ENCODE data around the gene MECP2.

Gene MECP2

DNA sequence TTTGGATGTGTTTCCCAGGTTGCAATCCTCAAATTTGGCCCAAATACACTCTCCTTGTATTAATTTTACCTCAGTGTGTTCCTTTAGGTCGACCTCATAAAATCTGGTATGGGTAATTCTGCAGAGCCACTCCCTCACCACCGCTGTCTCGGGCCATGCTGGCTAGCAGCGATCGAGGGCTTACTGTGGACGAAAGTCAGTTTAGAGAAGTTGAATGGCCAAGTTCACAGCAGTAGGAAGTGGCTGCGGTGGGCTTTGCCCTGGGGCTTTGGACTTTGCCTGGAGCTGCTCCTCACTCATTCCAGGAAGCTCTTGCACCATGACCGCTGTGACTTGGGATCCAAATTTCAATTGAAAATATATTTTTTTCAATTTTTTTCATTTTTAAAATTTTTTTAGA lies 105.3 kb downstream of the MECP2 start:
- TF ChIP-seq, protein P1, sequence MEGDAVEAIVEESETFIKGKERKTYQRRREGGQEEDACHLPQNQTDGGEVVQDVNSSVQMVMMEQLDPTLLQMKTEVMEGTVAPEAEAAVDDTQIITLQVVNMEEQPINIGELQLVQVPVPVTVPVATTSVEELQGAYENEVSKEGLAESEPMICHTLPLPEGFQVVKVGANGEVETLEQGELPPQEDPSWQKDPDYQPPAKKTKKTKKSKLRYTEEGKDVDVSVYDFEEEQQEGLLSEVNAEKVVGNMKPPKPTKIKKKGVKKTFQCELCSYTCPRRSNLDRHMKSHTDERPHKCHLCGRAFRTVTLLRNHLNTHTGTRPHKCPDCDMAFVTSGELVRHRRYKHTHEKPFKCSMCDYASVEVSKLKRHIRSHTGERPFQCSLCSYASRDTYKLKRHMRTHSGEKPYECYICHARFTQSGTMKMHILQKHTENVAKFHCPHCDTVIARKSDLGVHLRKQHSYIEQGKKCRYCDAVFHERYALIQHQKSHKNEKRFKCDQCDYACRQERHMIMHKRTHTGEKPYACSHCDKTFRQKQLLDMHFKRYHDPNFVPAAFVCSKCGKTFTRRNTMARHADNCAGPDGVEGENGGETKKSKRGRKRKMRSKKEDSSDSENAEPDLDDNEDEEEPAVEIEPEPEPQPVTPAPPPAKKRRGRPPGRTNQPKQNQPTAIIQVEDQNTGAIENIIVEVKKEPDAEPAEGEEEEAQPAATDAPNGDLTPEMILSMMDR (IDR thresholded peaks at IDR 0.05; ENCODE audit: low read depth, low read length, missing control alignments), result no peak
- no peak overlapping the region for H3K4me3 ChIP-seq (replicated peaks; ENCODE audit: low read depth, low read length)
- DNase-seq (ENCODE audit: extremely low read depth, low read depth), result no peak

DNA sequence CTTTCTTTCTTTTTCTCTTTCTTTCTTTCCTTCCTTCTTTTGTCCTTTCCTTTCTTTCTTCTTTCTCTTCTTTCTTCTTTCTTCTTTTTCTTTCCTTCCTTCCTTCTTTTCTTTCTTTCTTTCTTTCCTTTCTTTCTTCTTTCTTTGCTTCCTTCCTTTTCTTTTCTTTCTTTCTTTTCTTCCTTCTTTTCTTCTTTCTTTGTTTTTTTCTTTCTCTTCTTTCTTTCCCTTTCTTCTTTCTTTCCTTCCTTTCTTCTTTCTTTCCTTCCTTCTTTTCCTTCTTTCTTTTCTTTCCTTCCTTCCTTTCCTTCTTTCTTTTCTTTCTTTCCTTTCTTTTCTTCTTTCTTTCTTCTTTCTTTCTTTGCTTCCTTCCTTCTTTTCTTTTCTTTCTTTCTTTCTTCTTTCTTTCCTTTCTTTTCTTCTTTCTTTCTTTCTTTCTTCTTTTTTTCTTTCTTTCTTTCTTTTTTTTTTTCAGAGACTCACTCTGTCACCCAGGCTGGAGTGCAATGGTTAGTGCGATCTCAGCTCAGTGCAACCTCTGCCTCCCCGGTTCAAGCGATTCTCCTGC lies 106.4 kb downstream of the MECP2 start:
- DNase-seq (ENCODE audit: extremely low read depth, low read depth), result no peak
- TF ChIP-seq, protein P1 (IDR thresholded peaks at IDR 0.05; ENCODE audit: low read depth, low read length, missing control alignments), result no peak
- H3K4me3 ChIP-seq (replicated peaks; ENCODE audit: low read depth, low read length), result no peak overlapping the region

DNA sequence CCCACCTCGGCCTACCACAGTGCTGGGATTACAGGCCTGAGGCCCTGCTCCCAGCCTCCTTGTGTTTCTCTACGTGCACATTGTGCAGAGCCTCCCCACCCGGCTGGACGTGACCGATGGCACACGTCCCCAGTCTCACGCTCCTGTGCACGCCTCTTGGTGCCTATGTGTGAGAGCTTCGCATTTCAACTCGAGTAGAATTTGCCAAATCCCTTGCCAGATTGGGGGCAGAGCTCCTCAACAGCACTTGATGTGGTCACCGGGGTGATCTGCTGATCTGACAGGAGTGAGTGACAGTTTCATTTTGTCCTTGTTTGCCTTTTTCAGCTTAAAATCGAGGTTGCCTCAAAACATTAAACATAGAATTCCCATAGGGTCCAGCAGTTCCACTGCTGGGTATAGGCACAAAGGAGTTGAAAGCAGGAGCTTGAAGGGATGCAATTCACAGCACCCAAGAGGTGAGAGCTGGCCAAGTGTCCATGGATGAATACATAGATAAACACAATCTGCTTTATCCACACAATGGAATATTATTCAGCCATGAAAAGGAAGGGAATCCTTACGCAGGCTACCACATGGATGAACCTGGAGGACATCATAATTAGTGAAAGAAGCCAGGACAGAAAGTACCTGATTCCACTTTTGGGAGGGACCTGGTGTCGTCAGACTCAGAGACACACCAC lies 107.4 kb downstream of the MECP2 start:
- TF ChIP-seq, protein P1 (IDR thresholded peaks at IDR 0.05; ENCODE audit: low read depth, low read length, missing control alignments), result no peak
- DNase-seq (ENCODE audit: extremely low read depth, low read depth), result no peak
- no peak overlapping the region for H3K4me3 ChIP-seq (replicated peaks; ENCODE audit: low read depth, low read length)

DNA sequence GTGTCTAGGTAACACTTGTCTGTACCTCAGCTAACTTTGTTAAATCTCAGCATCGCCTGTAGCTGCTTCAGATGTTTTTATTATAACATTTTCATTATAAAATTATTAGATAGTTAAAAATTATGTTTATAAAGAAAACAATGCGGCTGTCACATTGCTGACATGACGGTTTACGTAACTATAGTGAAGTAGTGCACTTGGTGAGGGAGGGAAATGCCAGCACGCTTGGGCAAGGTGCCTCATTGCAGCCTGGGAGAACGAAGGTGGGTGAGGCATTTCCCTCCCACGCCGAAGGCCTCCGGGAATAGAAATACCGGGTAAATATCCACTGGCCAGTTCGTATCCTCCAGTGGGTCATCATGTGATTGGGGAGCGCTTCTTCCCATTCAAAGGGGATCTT lies 109.0 kb downstream of the MECP2 start:
- TF ChIP-seq, protein P1 (IDR thresholded peaks at IDR 0.05; ENCODE audit: low read depth, low read length, missing control alignments), result no peak
- no peak overlapping the region for H3K4me3 ChIP-seq (replicated peaks; ENCODE audit: low read depth, low read length)
- DNase-seq (ENCODE audit: extremely low read depth, low read depth), result no peak

DNA sequence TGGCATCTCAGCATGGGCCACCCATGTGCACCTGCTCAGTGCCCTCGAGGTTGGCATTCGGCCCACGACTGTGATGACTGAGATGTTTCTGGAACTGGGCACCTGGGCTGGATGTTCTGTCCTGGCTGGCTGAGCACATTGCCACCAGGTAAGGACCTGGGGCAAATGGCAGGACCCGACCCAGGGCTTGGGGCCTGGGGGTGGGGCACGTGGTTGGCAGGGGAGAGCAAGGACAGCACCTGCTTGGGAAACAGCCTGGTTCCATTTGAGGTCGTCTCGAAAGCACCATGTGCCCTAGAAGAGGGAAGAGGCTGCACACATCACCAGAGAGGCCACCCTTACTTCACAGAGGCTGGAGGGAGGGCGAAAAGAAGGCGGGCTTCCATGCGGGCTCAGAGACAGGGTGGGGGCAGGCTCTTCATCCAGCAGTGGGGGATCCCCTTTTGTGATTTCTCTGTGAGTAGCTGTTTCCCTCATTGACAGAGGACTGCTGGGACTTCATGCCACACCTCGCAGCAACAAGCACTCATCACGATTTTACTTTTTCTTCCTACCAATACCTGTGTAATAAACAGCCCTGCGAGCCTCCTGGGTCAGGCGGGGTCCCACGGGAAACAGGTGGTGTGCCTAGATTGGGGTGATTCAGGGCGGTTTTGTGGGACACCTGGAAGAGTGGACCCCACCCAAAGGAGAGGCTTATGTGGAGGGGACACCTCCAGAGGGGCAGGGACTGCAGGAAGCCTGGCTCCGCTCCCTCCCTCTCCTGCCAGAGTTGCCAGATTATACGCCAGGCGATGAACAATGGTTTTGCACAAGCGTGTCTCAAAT lies 113.0 kb downstream of the MECP2 start:
- H3K4me3 ChIP-seq (replicated peaks; ENCODE audit: low read depth, low read length), result no peak overlapping the region
- no peak for DNase-seq (ENCODE audit: extremely low read depth, low read depth)
- TF ChIP-seq, protein P1 (IDR thresholded peaks at IDR 0.05; ENCODE audit: low read depth, low read length, missing control alignments), result no peak

DNA sequence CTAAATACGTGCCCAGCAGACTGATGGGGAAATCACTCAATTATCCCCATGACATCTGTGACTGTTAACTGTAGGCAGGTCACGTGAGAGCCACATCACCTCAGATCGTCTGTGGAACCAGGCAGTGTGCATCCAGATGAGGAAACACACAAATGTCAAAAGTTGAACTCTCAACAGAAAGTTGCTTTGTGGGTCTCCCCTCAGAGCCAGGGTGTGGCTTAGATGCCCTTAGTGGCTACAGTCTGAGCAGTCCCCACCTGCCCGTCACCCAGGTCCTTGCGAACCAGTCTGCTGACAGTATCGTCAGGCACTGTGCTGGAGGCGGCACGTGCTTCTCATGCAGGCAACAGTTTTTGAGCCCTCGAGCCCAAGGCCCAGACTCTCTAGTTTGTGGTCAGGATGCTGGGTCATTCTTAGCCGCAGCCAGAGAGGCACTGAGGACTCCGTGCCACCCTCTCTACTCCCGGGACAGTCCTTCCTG lies 114.2 kb downstream of the MECP2 start:
- no peak overlapping the region for H3K4me3 ChIP-seq (replicated peaks; ENCODE audit: low read depth, low read length)
- TF ChIP-seq, protein P1 (IDR thresholded peaks at IDR 0.05; ENCODE audit: low read depth, low read length, missing control alignments), result no peak
- DNase-seq (ENCODE audit: extremely low read depth, low read depth), result no peak
